Measurements from ENCODE around the gene C1QTNF3. TPM values are rescaled to one million over a fixed set of nuclear protein-coding genes. Genes with fewer than 3 reads are reported as not detected.

The C1QTNF3 gene
- total RNA-seq, 1 experiment from 2014 or later, result 2.1 TPM

- TF ChIP-seq NFYB (CRISPR knock-in tag; conservative IDR thresholded peaks at IDR 0.05; ENCODE audit: low read depth), result no peak
- TF ChIP-seq TEAD1 (CRISPR knock-in tag; IDR thresholded peaks at IDR 0.05), result no peak
- TF ChIP-seq CREB1 (CRISPR knock-in tag; IDR thresholded peaks at IDR 0.05), result no peak
- TF ChIP-seq, protein P1, sequence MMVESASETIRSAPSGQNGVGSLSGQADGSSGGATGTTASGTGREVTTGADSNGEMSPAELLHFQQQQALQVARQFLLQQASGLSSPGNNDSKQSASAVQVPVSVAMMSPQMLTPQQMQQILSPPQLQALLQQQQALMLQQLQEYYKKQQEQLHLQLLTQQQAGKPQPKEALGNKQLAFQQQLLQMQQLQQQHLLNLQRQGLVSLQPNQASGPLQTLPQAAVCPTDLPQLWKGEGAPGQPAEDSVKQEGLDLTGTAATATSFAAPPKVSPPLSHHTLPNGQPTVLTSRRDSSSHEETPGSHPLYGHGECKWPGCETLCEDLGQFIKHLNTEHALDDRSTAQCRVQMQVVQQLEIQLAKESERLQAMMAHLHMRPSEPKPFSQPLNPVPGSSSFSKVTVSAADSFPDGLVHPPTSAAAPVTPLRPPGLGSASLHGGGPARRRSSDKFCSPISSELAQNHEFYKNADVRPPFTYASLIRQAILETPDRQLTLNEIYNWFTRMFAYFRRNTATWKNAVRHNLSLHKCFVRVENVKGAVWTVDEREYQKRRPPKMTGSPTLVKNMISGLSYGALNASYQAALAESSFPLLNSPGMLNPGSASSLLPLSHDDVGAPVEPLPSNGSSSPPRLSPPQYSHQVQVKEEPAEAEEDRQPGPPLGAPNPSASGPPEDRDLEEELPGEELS (CRISPR knock-in tag; IDR thresholded peaks at IDR 0.05), result no peak
- TF ChIP-seq GRHL2 (CRISPR knock-in tag; IDR thresholded peaks at IDR 0.05; ENCODE audit: insufficient replicate concordance, severe bottlenecking), result no peak
- TF ChIP-seq, protein P2, sequence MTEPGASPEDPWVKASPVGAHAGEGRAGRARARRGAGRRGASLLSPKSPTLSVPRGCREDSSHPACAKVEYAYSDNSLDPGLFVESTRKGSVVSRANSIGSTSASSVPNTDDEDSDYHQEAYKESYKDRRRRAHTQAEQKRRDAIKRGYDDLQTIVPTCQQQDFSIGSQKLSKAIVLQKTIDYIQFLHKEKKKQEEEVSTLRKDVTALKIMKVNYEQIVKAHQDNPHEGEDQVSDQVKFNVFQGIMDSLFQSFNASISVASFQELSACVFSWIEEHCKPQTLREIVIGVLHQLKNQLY (CRISPR knock-in tag; IDR thresholded peaks at IDR 0.05), result no peak
- TF ChIP-seq ATF6 (CRISPR knock-in tag; IDR thresholded peaks at IDR 0.05), result no peak
Observed at GRCh38 chr5:34030048-34030447, 13.0 kb downstream of the C1QTNF3 start (continued).

DNA sequence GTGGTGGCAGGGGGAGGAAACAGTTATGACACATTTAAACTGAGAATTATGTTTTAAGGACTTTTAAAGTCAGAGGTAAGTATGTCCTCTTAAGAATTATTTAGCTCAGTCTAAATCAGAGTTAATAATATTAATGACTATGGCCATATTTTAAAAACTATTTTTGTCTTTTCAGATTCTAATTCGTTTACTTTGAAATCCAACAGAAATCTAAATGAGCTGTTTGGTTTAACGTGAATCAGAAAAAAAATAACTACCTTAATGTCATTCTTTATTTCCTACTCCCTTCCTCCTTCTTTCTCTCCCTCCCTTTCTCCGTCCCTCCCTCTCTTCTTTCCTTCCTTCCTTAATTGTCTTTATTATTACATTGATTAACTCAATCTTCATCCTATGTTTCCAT lies 14.7 kb downstream of the C1QTNF3 start:
- no peak overlapping the region for H3K4me3 Mint-ChIP-seq
- no peaks in the 10 kb centered on the region for H3K9me3 Mint-ChIP-seq
- no peak for DNase-seq (ENCODE audit: low spot score)
- CTCF ChIA-PET, result no interaction called here
- no peaks in the 10 kb centered on the region for H3K27me3 Mint-ChIP-seq (ENCODE audit: low read depth)
- POLR2A ChIA-PET, result no interaction called here
- no peak overlapping the region for H3K27ac Mint-ChIP-seq
- no peak for ATAC-seq
- peaks cover 11% of the 10 kb centered on the region for H3K4me1 Mint-ChIP-seq
- TF ChIP-seq RORB (CRISPR knock-in tag; IDR thresholded peaks at IDR 0.05), result no peak
- no peak for TF ChIP-seq ESRRA (CRISPR knock-in tag; IDR thresholded peaks at IDR 0.05; ENCODE audit: borderline replicate concordance)
- TF ChIP-seq KAT7 (CRISPR knock-in tag; IDR thresholded peaks at IDR 0.05; ENCODE audit: borderline replicate concordance), result no peak
- no peak for TF ChIP-seq TCF7 (CRISPR knock-in tag; IDR thresholded peaks at IDR 0.05; ENCODE audit: low read depth)
- TF ChIP-seq ZNF317 (CRISPR knock-in tag; IDR thresholded peaks at IDR 0.05; ENCODE audit: borderline replicate concordance, low read depth), result no peak
- no peaks in the 10 kb centered on the region for H3K36me3 Mint-ChIP-seq

DNA sequence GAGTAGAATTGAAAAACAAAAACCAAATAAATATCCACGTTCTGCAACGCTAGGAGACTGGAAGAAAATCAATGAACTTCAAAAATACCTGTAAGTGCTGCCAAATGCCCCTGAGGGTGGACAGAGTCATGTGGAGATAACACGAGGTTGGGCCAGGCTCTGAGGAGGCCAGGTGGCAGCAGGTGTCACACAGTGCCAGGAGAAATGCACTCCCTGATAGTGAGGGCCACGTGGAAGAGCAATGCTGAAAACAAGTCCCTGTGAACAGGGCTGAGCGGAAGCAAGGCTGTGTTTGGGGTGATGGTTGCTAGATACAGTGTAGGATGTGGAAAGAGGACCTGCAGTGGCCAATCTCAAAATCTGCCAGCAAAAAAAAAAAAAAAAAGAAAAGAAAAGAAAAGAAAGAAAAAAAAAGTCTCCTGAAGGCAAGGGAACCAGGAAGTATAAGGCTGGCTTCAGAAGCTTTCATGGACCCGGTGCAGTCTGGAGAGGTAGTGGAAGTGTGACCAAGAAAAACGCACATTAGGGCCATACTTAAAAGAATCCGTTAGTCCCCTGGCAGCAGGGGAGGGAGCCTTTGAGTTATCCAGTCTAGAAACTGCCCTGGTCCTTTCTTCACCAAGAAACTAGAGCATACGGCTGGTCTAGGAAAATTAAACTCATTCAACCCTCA lies 16.8 kb downstream of the C1QTNF3 start:
- no peaks in the 10 kb centered on the region for H3K9me3 Mint-ChIP-seq
- TF ChIP-seq CREB1 (CRISPR knock-in tag; IDR thresholded peaks at IDR 0.05), result no peak
- TF ChIP-seq FOXK1 (CRISPR knock-in tag; IDR thresholded peaks at IDR 0.05), result no peak
- no peak for TF ChIP-seq ZNF396 (CRISPR knock-in tag; IDR thresholded peaks at IDR 0.05; ENCODE audit: borderline replicate concordance)
- no peak for TF ChIP-seq EMX1 (CRISPR knock-in tag; IDR thresholded peaks at IDR 0.05)
- no peak for TF ChIP-seq ZNF121 (CRISPR knock-in tag; IDR thresholded peaks at IDR 0.05)
- TF ChIP-seq ELF4 (CRISPR knock-in tag; IDR thresholded peaks at IDR 0.05; ENCODE audit: low read depth), result no peak
- no peak for TF ChIP-seq ZNF671 (CRISPR knock-in tag; IDR thresholded peaks at IDR 0.05)
- TF ChIP-seq, protein P3, sequence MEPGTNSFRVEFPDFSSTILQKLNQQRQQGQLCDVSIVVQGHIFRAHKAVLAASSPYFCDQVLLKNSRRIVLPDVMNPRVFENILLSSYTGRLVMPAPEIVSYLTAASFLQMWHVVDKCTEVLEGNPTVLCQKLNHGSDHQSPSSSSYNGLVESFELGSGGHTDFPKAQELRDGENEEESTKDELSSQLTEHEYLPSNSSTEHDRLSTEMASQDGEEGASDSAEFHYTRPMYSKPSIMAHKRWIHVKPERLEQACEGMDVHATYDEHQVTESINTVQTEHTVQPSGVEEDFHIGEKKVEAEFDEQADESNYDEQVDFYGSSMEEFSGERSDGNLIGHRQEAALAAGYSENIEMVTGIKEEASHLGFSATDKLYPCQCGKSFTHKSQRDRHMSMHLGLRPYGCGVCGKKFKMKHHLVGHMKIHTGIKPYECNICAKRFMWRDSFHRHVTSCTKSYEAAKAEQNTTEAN (CRISPR knock-in tag; IDR thresholded peaks at IDR 0.05), result no peak
- no peak for TF ChIP-seq ZNF423 (CRISPR knock-in tag; IDR thresholded peaks at IDR 0.05)
- ATAC-seq, result peak; percentile 44
- H3K27ac Mint-ChIP-seq, result no peak overlapping the region
- no peak overlapping the region for H3K4me3 Mint-ChIP-seq
- no peaks in the 10 kb centered on the region for H3K27me3 Mint-ChIP-seq (ENCODE audit: low read depth)
- no peaks in the 10 kb centered on the region for H3K36me3 Mint-ChIP-seq
- CTCF ChIA-PET, result interaction anchor here (0.7 kb wide), 1 partner anchor 14 kb away, joined by 3 read pairs; no protein-coding TSS in a partner anchor
- no peak for DNase-seq (ENCODE audit: low spot score)
- peaks cover 20% of the 10 kb centered on the region for H3K4me1 Mint-ChIP-seq
- POLR2A ChIA-PET, result no interaction called here

Measured in WTC11 (cell line).